Measurements from ENCODE around the gene DTHD1. TPM values are rescaled to one million over a fixed set of nuclear protein-coding genes. Genes with fewer than 3 reads are reported as not detected.

DTHD1 gene
- total RNA-seq, 4 donors from 2014 or later, result 0.20 to 0.60 (median 0.42) TPM; not detected in 1

DNA sequence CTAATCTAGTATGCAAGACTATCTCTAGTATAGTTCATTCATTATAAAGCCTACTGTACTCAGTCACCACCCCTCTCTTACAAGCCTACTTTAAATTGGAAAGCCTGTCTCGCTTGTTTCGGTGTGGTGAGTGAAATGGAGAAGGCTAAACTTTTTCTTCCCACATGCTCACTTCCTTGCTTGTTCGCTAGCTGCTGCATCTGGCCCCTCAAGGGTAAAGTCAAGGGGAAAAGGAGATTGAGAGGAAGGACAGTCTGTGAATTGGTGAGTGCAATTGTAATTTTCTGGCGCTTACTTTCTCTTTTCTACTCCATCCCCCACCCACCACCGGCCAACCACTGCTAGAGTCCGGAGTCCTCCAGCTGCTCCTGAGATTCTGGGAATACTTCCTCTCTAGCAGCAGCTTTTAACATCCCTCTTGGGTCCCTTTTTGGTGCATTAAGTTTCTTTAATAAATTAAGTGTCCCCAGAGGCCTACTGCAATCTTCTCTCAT, 25.0 kb upstream of the DTHD1 start:
- peak overlapping the region in 2 of 4 donors; percentile 4 to 64 for H3K27ac ChIP-seq
- TF ChIP-seq CTCF (IDR thresholded peaks at IDR 0.05) (no peak), EP300 (IDR thresholded peaks at IDR 0.05) (no peak), POLR2A (IDR thresholded peaks at IDR 0.05) (no peak)
- no peak for DNase-seq (ENCODE audit: low spot score in 2 of 2)
- no peaks in the 10 kb centered on the region for H3K36me3 ChIP-seq
- H3K4me3 ChIP-seq, result peak overlapping the region in 1 of 4 donors; percentile 13
- peaks cover 0 to 15% (median 7%) of the 10 kb centered on the region in 4 donors for H3K4me1 ChIP-seq
- no peaks in the 10 kb centered on the region for H3K27me3 ChIP-seq
- H3K9me3 ChIP-seq, result no peaks in the 10 kb centered on the region
- 50 to 52% methylated on average over 6 of the region's 6 CpGs for WGBS, 2 donors

DNA sequence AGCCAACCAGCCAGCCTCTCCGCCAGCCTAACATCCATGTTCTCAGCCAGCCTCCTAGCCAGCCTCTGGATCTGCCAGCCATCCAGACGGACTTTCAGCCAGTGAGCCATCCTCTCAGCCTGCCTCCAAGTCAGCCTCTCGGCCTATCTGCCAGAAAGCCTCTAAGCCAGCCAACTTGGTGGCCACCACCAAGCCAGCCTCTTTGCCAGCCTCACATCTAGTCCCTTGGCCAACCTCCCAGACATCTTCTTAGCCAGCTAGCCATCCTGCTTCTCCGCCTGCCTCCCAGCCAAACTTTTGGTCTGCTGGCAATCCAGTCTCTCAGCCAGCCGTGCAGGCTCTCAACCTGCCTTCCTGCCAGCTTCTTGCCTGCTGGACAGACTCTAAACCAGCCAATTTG, 20.7 kb upstream of the DTHD1 start:
- DNase-seq (ENCODE audit: low spot score in 2 of 2), result no peak
- 92 to 93% methylated on average over 5 of the region's 5 CpGs for WGBS, 2 donors
- Histone ChIP-seq H3K4me3 (no peak overlapping the region), H3K36me3 (no peaks in the 10 kb centered on the region), H3K27me3 (no peaks in the 10 kb centered on the region), H3K4me1 (peaks cover 0 to 10% (median 3%) of the 10 kb centered on the region in 4 donors), H3K9me3 (no peaks in the 10 kb centered on the region), H3K27ac (no peak overlapping the region)
- TF ChIP-seq CTCF (IDR thresholded peaks at IDR 0.05) (no peak), POLR2A (IDR thresholded peaks at IDR 0.05) (no peak), EP300 (IDR thresholded peaks at IDR 0.05) (no peak)

DNA sequence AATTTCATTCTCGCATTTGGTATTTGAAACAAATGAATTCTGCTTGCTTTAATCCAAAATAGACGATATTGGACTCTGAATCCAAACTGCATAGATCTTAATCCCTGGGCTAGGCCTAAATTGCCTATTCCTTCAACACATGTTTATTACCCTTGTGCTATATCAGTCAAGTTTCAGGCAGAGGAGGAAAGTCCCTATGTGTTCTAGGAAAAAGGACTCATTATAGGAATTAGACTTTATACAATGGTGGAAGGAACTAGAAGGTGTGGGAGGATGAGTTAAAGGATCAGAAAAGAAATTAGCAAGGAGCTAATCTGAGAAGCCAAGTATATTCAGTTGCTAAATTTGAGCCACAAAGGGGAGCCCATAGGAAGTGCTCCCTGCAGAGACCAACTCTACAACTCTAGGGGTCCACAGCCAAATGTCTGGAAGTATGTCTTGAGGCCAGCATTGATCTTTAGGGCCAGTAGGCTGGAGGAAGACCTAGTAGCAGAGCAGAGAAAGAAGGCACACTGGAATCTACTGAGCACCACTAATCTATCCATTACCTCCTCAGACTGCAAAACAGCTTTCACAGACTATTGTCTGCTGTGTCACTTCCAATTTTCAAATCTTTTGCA, 17.1 kb upstream of the DTHD1 start:
- no peak for DNase-seq (ENCODE audit: low spot score in 2 of 2)

GRCh38 chr4:36267486-36268268, 13.7 kb upstream of the DTHD1 start:
- DNase-seq (ENCODE audit: low spot score in 2 of 2), result no peak
- H3K4me3 ChIP-seq, result no peak overlapping the region
- H3K9me3 ChIP-seq, result no peaks in the 10 kb centered on the region
- H3K36me3 ChIP-seq, result no peaks in the 10 kb centered on the region
- peak overlapping the region in 2 of 4 donors; percentile 12 to 62 for H3K27ac ChIP-seq
- no peak for TF ChIP-seq POLR2A (IDR thresholded peaks at IDR 0.05)
- no peak for TF ChIP-seq CTCF (IDR thresholded peaks at IDR 0.05)
- no peak for TF ChIP-seq EP300 (IDR thresholded peaks at IDR 0.05)
- WGBS, 2 donors, result 57 to 60% methylated on average over 2 of the region's 2 CpGs
- H3K4me1 ChIP-seq, result peaks cover 0 to 4% (median 0%) of the 10 kb centered on the region in 4 donors
- no peaks in the 10 kb centered on the region for H3K27me3 ChIP-seq

More for the DNA sequence above, 17.1 kb upstream of the DTHD1 start:
- H3K27me3 ChIP-seq, result no peaks in the 10 kb centered on the region
- no peak for TF ChIP-seq CTCF (IDR thresholded peaks at IDR 0.05)
- TF ChIP-seq POLR2A (IDR thresholded peaks at IDR 0.05), result no peak
- no peak for TF ChIP-seq EP300 (IDR thresholded peaks at IDR 0.05)
- H3K4me1 ChIP-seq, result no peaks in the 10 kb centered on the region
- no peak overlapping the region for H3K27ac ChIP-seq
- no peaks in the 10 kb centered on the region for H3K36me3 ChIP-seq
- WGBS, 2 donors, result 97% methylated on average over 2 of the region's 2 CpGs
- no peaks in the 10 kb centered on the region for H3K9me3 ChIP-seq
- no peak overlapping the region for H3K4me3 ChIP-seq

DNA sequence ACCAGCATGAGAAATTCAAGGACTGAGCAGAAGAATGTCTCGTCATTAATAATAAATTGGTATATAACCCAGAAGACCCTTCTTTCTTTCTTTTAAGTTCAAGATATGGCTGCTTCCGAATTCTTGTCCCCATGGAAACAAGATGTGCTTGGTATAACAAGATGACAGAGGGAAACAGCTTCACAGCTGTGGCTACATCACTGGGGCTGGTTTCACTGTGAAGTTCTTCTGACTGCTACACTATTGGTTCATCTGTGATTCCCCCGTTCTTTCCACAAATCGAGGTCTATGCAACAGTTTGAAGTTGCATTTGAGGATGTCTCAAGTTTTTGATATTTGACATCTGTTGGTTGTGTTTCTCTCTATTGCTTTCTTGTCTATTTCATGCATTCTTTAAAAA, 12.3 kb upstream of the DTHD1 start:
- WGBS, 2 donors, result 81 to 89% methylated on average over 4 of the region's 4 CpGs
- Histone ChIP-seq H3K27me3 (no peaks in the 10 kb centered on the region), H3K36me3 (no peaks in the 10 kb centered on the region), H3K4me1 (peaks cover 0 to 4% (median 0%) of the 10 kb centered on the region in 4 donors), H3K9me3 (no peaks in the 10 kb centered on the region), H3K4me3 (no peak overlapping the region), H3K27ac (no peak overlapping the region)
- no peak for DNase-seq (ENCODE audit: low spot score in 2 of 2)
- TF ChIP-seq EP300 (IDR thresholded peaks at IDR 0.05), result no peak
